GM18858 (cell line): Measurements from ENCODE around the gene PCSK6.
A peak's percentile ranks its signal among the peaks of the same experiment; 100 is the strongest.
"Not testable (repeated sequence)": the region's sequence is repeated elsewhere in the genome, so short reads cannot be mapped to it uniquely, and the experiment has no call there.

Experiments
- ATAC-seq: cut with Tn5 transposase; IDR thresholded peaks from one replicate; pipeline ENCODE4 v1.9.1; 2021; ENCODE audit not compliant: unreplicated experiment

Gene PCSK6

DNA sequence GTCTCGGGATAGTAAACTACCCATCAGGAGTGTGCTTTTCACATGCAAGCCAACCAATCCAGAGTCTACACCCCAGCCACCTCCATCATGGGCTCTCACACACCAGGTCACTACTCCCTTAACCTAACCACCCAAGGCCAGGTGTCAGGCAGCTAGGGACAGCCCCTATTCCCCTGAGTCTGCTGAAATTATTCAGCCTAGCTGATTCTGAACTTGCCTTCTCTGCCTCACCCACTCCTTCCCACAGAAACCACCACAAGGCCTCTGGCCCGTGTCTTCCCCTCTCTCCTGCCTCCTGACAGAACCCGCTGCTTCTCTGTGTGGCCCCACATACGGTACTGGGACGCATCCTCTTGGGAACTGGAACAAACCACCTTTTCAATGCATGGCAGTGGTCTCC lies 82.1 kb downstream of the PCSK6 start:
- peak; percentile 99 for ATAC-seq

DNA sequence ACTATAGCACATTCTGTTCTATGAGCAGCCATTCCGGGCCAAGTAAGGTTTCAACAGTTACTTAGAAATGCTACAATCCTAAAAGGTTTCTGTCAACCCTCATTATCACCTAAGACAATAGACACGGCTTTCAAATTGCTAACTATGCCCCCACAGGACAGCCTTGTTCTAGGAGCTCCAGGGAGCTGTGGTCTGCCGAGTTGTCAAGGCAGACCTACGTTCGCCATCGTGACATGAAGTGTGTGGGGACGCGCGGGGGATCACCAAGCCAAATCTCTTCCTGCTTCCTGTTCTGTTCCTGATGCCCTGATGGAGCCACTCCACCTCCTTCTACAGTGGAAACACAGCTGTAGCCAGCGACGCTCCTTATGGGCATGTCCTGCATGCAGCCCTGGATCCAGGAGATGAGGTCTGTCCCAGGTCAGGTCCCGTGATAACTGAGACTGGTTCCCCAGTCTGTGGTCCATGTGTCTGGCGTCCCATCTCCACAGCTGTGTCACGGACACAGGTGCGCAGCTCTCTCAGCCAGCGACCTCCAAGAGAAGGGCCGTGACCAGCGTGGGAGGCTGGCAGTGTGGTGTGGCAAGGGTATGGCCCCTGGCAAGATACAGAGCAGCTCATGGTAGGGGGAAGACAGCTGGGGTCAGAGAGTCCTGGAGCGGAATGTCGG lies 82.8 kb downstream of the PCSK6 start:
- no peak for ATAC-seq

DNA sequence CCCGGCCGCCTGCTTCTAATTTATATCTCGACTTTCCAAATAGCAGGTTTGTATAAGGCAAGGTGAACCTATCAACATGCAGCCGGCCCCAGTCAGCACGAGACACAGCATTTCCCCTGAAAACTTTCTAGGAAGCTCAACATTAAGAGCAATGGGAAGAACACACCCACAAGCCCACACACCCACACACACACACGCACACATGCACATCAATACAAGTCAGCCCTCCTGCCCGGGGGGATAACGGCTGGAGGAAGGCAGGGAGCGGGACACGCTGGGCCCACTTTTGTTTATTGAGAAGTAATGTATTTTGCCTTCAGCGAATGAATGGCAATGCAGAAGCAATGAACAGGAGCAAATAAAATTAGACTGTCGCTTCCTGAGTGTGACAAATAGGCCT lies 83.5 kb downstream of the PCSK6 start:
- ATAC-seq: no peak

- ATAC-seq: no peak
These were observed 85.3 kb downstream of the PCSK6 start for GRCh38 chr15:101404245-101404644.

DNA sequence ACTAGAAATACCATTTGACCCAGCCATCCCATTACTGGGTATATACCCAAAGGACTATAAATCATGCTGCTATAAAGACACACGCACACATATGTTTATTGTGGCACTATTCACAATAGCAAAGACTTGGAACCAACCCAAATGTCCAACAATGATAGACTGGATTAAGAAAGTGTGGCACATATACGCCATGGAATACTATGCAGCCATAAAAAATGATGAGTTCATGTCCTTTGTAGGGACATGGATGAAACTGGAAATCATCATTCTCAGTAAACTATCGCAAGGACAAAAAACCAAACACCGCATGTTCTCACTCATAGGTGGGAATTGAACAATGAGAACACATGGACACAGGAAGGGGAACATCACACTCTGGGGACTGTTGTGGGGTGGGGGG lies 86.6 kb downstream of the PCSK6 start:
- ATAC-seq: not testable (repeated sequence)

DNA sequence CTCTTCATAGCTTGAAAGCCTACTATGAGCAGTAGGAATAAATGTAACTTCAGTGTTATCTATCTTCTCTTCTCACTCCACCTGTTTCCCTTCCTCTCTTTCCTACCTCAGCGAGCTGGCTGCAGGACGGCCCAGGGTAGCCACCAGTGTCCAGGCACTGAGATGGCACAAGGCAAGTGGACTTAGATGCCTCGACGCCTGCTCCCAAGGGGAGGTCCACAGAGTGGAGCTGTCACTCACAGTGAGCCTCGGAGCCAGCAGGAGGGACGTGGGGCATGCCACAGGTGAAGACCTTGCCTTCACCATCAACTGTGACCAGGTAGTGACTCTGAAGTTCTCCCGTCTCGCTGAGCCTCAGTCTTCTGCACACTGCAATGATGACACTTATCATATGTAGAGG lies 88.2 kb downstream of the PCSK6 start:
- no peak for ATAC-seq

DNA sequence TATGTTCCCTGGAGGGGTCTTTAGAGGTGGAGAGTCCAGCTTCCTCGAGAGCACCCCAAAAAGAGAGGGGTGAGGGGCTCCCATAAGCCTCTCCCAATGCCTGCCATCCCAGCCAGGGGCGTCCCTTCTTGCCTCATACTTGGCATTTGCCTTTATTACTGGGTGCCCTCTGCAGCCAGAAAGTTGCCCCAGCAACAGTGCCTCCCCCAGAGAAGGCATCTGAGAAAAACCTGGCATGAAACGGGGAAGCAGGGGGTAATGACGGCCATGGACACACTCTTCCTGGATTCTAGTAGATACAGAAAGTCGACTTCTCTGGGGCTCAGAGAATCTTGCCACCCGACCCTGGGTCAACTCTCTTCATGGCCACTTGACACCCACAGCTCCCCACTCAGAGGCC lies 90.1 kb downstream of the PCSK6 start:
- ATAC-seq: no peak

DNA sequence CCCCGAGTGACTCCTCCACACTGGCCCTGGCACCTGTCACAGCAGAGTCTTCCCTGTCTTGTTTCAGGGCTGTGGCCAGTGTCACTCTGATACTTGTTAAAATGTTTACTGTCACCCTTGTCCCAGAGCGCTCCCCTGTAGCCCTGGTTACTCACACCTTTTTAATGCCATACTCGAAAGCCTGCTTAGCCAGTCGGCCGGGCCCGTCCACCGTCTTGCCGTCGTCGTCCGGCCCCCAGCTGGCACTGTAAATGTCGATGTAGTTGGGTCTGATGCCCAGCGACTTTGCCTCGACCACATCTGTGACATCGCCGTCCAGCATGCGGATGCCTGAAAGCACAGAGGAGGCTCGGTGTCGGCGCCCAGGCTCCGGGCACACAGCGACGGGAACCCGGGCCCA lies 91.3 kb downstream of the PCSK6 start:
- ATAC-seq: no peak

DNA sequence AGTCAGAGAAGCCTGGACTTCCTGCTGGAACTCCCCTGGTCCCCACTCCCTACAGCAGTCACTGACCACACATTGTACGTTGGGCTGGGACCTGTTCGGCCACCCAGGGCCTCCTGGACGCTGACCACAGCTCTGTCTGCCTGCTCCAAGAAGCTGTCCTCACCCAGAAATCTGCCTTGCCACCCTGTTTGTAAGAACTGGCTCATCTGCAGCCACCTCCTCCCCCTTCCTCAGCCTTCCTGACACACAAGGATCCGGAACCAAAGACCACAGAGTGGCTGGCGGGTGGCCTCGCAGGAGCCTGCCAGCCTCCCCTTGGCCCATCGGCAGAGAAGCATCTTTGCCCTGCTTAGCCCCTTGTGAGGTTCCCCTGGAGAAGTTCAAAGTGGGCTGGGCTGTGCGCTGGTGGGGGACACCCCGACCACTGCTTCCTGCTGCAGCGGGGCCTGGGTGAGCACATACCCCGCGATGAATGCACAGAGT lies 91.9 kb downstream of the PCSK6 start:
- ATAC-seq: no peak

DNA sequence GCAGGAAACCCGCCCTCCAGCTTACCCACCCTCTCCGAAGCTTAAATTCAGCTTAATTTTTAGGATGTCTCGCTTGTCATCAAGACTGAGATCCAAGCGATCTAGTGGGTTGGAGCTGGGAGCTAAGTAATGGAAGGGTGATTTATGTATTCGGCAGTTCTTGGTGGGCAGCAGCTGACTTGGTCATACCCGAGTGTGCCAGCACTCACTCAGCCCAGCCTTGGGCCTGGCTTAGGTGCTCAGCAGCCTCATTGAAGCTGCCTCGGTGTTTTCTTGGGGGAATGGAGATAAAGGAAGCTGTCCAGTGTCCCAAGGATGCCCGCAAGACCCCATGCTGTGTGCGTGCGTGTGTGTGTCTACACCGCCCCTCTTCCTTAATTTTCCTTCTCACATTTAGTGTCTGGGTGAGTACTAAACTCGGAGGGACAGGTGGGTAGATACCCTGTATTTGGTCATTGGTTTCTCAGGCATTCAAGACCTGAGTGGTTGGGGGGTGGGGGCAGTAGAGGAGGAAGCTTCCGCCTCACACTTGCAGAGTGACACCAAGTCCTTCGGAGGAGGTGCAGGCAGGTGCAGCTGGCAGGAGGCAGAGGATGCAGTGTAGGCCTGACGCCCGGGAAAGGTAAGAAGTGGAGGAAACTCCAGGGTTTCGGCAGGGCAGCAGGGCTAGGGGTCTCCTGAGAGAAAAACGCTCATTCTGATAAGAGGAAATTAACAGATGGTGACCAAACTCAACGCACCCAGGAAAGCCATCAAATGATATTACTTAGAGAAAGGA lies 92.8 kb downstream of the PCSK6 start:
- no peak for ATAC-seq

DNA sequence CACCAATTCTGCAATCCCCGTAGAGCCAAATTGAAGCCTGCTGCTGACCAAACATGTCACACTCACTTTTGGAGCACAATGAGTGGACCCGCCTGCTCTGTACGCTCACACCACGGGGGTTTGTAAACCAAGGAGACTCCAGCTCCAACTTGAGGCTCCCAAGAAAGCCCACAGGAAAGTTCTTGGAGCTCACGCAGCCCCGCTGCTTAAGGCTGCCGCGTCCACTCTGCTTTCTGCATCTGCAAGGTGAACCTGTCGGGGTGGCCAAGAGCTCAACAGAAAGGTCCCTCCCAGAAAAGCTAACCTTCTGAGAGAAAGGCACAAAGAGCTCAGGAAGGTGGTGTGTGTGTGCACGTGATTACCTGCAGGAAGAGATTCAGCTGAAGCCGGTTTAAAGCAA lies 94.9 kb downstream of the PCSK6 start:
- no peak for ATAC-seq

- ATAC-seq: no peak
These were observed 95.4 kb downstream of the PCSK6 start for GRCh38 chr15:101394056-101394630.

DNA sequence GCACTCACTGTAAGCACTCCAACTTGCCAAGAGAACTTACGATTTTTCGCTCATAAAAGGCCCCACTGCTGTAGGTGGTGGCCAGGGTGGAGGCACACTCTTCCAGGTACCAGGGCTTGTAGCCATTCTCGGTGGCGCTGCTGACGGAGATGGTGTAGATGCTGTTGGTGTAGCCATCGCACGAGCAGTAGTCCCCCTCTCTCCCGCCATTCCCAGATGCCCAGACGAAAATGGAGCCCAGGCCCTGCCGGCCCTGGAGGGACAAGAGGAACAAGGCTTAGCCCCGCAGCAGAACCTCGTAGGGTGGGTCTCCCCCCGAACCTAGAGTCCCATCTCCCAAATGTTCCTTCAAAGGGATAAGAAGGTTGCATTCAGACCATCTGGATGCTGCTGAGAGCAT lies 96.3 kb downstream of the PCSK6 start:
- no peak for ATAC-seq

- no peak for ATAC-seq
These were observed 97.4 kb downstream of the PCSK6 start for GRCh38 chr15:101391981-101392640.

GRCh38 chr15:101391431-101391830 lies 98.1 kb downstream of the PCSK6 start:
- no peak for ATAC-seq

GRCh38 chr15:101390462-101390861 lies 99.0 kb downstream of the PCSK6 start:
- ATAC-seq: no peak

- no peak for ATAC-seq
These were observed 99.4 kb downstream of the PCSK6 start for GRCh38 chr15:101390060-101390459.

DNA sequence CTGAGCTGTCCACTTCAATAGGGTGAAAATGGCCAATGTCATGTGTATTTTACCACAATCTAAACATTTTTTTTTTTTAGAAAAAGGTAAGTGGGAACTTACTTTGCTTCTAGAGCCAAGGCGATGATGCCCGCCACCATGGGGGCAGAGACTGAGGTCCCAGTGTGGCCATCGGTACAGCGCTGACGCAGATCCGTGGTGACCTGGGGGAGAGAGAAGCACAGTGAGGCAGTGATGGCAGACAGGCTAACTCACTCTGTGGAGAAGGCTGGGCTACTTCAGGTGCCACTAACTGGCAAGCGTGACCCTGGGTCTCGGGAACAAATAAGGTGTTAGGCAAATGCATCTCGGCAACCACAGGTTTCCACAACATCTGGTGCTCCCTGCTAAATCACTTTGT lies 100.1 kb downstream of the PCSK6 start:
- ATAC-seq: no peak

- ATAC-seq: no peak
These were observed 101.5 kb downstream of the PCSK6 start for GRCh38 chr15:101388046-101388445.

DNA sequence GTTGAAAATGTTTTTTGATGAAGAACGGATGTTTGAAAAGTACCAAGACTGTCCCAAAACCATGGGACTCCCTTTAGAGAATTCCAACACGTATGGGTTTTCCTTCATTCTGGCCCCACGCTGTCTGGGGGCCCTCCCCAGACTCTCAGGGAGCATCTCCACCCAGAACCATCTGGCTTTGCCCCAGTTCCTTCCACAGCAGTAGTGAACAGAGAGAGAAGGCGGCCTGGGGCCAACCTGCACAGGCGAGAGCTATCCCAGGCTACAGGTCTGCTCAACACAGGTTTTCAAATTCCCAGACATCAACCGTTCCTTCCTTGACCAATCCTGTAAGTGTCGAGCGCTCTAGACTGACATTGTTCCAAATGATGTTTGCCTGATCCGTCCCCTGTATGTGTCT lies 101.9 kb downstream of the PCSK6 start:
- no peak for ATAC-seq

DNA sequence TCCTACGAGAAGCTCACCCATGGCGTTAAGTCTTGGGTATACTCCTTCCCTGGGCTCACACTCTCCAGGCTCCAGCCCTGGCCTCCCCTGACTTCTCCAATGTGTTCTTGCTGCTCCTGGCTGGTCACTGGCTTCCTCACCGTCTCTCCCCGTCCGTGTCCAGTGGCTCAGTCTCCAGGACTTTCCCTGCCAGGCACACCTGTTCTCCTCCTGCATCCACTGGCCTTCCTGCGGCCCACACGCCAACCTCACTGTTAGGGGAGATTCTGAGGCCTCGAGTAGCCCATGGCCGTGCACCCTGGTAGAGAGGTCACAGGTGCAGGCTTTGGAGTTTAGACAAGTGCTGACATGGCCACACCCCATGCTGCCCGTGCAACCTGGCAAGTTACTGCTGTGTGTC lies 102.5 kb downstream of the PCSK6 start:
- ATAC-seq: no peak

DNA sequence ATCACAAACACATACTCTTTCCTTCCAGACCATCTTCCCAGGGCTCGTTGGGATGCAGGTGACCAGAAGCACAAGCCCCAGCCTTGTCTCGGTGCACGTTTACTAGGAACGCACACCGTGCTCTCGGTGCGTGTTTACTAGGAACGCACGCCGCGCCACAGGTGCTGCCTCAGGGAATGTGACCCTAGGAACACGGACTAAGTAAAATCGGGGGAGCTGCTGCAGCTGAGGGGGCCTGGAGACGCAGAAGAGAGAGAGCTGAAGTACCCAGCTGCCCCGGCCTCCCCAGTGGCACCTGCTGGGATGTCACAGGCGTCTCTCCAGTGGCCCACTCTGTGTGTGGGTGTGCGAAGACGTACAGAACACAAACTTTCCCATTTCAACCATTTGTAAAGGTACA lies 103.5 kb downstream of the PCSK6 start:
- ATAC-seq: no peak
